Mucosa of descending colon (tissue), 3 donors: ENCODE results near the gene MYBBP1A. TPM values are rescaled to one million over a fixed set of nuclear protein-coding genes. Genes with fewer than 3 reads are reported as not detected.
A peak's percentile ranks its signal among the peaks of the same experiment; 100 is the strongest.

ENCODE experiments used
- ATAC-seq: fragments of 200-7000 bp; cut with Tn5 transposase; one replicate; pipeline ENCODE4 v1.9.1; 2020; ENCODE audit warnings: mild to moderate bottlenecking, moderate library complexity
- DNase-seq, 3 donors: peaks; one replicate each; pipeline ENCODE4 v3.0.0-alpha.2; 2020
- H3K36me3 ChIP-seq: fragments of 200-600 bp; one replicate; pipeline ENCODE4 v1.8.0; 2021; ENCODE audit warnings: low read depth, mild to moderate bottlenecking
- H3K4me1 ChIP-seq: fragments of 200-600 bp; one replicate; pipeline ENCODE4 v1.8.0; 2021; ENCODE audit warnings: low read depth, mild to moderate bottlenecking
- H3K4me3 ChIP-seq: fragments of 200-600 bp; one replicate; pipeline ENCODE4 v1.8.0; 2021; ENCODE audit warnings: mild to moderate bottlenecking
- H3K9me3 ChIP-seq: fragments of 200-600 bp; one replicate; pipeline ENCODE4 v1.8.0; 2021; ENCODE audit warnings: mild to moderate bottlenecking
- intact Hi-C, 2 donors: fragments of 100-400 bp; cut with DNase I in 1 of 2; cut with micrococcal nuclease in 1 of 2; formaldehyde crosslinking; loops; one replicate each; pipeline versions ENCODE4 v1.11.0 to v1.11.1; 2022; cut with DNase I, micrococcal nuclease
- total RNA-seq, 3 donors: library from RNA; stranded (reverse); fragmentation: NEBNext Ultra II Directional in 2 of 3; extraction: Animal tissue kit (Norgen Biotek cat#: 25700) in 2 of 3; gene quantifications; one replicate each; pipeline versions ENCODE4 v1.2.1 to v1.2.4, GENCODE V29; 2021 to 2023
- TF ChIP-seq, protein P1 (sequence below): fragments of 200-600 bp; IDR thresholded peaks from one replicate; pipeline ENCODE4 v1.8.0; 2022; ENCODE audit warnings: antibody characterized with exemption, mild to moderate bottlenecking
- donor health status: DM: no; HTN: no; CAD: no; lungs with moderate emphysema.
- donor health status: DM: no; HTN: no; CAD: no.
- donor health status: DM: no; HTN: yes; CAD: no.

Gene MYBBP1A
- total RNA-seq, 3 donors from 2014 or later: 32.7 to 41.4 (median 36.7) TPM

DNA sequence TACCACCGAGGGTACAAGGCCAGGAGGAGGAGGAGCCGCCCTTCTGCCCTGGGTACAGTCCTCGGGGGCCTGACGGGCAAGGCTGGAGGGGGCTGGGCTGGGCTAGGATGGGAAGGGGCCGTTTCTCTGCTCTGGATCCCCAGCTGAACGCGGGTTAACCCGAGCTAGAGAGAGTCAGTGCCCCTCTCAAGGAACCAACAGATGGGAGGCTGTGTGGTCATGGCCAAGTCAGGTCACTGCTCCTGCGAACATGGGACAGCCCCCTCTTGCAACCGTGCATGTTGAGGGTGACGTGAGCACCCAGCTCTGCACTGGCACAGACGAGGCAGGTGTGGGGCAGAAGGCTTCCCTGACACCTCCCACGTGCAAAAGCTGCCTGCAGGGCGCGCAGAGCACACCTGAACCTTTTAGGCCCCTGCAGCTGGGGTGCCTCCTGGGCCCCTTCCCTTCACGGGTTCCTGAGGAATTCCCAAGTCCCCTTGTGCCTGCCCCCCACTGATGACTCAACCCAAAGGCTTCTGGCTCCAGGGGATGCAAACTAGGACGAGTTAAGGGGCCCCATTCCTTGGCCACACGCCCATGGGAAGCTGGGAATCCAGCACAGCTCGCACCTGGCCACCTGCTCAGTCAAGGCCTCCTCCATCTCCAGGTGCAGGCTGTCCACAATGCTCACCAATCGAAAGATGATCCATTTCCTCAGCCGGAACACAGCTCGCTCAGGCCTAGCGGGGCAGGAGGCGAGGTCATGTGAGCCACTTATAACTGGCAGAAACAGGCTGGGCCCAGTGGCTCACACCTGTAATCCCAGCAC lies 6.3 kb downstream of the MYBBP1A start:
- TF ChIP-seq, protein P1, sequence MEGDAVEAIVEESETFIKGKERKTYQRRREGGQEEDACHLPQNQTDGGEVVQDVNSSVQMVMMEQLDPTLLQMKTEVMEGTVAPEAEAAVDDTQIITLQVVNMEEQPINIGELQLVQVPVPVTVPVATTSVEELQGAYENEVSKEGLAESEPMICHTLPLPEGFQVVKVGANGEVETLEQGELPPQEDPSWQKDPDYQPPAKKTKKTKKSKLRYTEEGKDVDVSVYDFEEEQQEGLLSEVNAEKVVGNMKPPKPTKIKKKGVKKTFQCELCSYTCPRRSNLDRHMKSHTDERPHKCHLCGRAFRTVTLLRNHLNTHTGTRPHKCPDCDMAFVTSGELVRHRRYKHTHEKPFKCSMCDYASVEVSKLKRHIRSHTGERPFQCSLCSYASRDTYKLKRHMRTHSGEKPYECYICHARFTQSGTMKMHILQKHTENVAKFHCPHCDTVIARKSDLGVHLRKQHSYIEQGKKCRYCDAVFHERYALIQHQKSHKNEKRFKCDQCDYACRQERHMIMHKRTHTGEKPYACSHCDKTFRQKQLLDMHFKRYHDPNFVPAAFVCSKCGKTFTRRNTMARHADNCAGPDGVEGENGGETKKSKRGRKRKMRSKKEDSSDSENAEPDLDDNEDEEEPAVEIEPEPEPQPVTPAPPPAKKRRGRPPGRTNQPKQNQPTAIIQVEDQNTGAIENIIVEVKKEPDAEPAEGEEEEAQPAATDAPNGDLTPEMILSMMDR: no peak
- no peaks in the 10 kb centered on the region for H3K36me3 ChIP-seq
- peaks cover 1% of the 10 kb centered on the region for H3K4me1 ChIP-seq
- H3K9me3 ChIP-seq: no peaks in the 10 kb centered on the region
- DNase-seq: peak in 2 of 3 donors; percentile 14 to 25
- intact Hi-C loops: no loop called here
- no peak for ATAC-seq
- no peak overlapping the region for H3K4me3 ChIP-seq

DNA sequence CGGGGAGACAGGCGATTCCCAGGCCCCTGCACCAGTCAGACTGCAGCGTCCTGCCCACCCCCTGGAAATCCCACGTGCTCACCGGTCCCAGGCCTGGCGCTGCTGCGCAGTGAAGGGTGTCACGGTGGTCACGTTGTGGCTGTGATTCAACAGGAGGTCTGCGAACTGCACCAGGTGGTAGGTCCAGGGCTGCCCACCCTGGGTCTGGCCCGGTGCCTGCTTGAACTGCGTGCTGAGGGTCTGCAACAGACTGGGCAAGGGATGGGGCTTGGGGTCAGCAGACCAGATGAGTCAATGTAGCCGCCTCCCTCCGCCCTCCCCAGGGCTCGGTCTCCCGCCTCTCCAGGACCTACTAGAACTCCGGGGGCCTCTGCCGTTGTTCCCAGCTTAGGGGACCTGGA lies 7.1 kb downstream of the MYBBP1A start:
- Histone ChIP-seq H3K36me3 (no peaks in the 10 kb centered on the region), H3K4me1 (no peaks in the 10 kb centered on the region), H3K4me3 (no peak overlapping the region), H3K9me3 (no peaks in the 10 kb centered on the region)
- ATAC-seq (no peak), DNase-seq (peak in 2 of 3 donors; percentile 18 to 31)
- TF ChIP-seq, protein P1: no peak
- intact Hi-C loops: no loop called here

DNA sequence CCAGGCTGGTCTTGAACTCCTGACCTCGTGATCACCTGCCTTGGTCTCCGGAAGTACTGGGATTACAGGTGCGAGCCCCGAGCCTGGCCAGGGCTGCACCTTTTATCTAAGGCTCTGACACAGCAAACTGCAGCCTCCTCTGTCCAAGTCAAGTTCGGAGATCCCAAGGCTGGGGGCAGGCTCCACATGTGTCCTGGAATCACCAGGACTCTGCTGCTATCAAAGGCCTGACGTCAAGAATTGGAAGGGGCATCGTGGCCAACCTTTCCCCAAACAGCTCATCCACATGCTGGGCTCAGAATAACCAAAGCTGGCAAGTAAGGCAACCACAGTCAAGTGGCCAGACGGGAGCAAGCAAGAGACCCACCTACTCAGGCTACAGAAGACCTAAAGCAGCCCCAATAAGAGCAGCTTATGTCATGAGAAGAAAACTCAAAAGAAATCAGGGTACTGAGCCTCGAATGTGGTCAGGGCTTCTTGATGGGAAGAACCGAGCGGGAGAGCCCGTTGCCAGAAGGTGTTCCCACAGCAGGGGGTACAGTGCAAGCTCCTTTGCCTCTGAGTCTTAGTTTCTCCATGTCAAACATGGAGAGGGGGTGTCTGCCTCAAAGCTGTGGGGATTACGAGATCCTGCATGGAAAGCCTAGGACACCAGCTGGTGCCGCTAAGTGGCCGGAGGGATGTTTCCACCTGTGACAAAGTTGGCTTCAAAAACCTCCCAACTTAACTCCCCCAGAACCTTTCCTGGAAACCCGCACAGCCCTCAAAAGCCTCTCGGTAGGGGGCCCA lies 7.9 kb downstream of the MYBBP1A start:
- Histone ChIP-seq H3K9me3 (no peaks in the 10 kb centered on the region), H3K4me3 (no peak overlapping the region), H3K36me3 (no peaks in the 10 kb centered on the region), H3K4me1 (no peaks in the 10 kb centered on the region)
- DNase-seq: no peak
- intact Hi-C loops: no loop called here
- TF ChIP-seq, protein P1: no peak
- ATAC-seq: no peak

DNA sequence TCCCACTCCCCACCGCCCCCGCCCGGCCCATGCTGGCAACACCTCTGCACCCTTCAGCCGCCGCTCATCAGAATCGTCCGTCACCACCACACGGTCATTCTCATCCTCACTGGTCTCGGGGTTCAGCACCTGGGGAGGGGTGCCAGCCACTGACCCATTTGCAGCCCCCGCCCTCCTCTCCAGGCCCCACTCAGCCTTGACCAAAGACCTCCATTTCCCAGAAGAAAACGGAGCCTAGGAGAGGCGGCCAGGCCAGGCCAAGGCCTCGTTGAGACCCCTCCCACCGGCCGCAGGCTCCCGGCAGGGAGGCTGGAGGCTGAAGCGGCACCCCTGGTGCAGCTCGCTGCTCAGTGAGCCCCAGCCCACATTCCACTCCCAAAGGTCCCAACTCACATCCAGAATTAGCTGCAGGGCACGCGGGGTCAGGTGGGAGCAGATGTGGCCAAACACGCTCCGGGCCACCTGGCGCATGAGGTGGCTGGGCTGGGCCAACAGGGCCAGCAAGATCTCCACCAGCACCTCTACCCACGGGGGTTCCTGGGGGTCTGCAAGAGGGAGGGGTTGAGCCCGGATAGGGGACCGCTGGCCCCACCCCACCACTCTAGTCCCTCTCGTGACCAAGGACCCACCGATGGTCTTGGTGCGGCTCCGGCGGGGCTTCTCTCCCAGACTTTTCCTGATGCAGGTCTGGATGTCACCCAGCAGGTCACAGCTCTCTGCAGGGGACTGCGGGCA lies 9.8 kb downstream of the MYBBP1A start:
- Histone ChIP-seq H3K36me3 (no peaks in the 10 kb centered on the region), H3K4me3 (no peak overlapping the region), H3K9me3 (no peaks in the 10 kb centered on the region), H3K4me1 (no peaks in the 10 kb centered on the region)
- no peak for ATAC-seq
- intact Hi-C loops: no loop called here
- TF ChIP-seq, protein P1: no peak
- peak in 1 of 3 donors; percentile 17 for DNase-seq

DNA sequence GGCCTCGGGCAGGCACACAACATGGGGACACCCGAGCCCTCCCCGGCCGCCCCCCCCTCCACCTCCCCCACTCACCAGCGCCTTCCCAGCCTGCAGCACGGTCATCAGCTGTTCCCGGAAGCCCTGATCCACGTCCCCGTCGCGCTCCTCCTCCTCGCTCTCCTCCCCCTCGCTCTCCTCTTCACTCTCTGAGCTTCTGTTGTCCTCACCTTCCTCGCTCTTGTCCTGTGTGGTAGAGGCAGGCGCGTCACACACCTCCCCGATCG lies 10.3 kb downstream of the MYBBP1A start:
- no peak for ATAC-seq
- TF ChIP-seq, protein P1: no peak
- intact Hi-C loops: no loop called here

More for the DNA sequence above, 10.3 kb downstream of the MYBBP1A start:
- Histone ChIP-seq H3K4me3 (no peak overlapping the region), H3K4me1 (no peaks in the 10 kb centered on the region), H3K9me3 (no peaks in the 10 kb centered on the region), H3K36me3 (no peaks in the 10 kb centered on the region)
- no peak for DNase-seq
